ENCODE measurements around the gene PTPN2.

PTPN2 gene

DNA sequence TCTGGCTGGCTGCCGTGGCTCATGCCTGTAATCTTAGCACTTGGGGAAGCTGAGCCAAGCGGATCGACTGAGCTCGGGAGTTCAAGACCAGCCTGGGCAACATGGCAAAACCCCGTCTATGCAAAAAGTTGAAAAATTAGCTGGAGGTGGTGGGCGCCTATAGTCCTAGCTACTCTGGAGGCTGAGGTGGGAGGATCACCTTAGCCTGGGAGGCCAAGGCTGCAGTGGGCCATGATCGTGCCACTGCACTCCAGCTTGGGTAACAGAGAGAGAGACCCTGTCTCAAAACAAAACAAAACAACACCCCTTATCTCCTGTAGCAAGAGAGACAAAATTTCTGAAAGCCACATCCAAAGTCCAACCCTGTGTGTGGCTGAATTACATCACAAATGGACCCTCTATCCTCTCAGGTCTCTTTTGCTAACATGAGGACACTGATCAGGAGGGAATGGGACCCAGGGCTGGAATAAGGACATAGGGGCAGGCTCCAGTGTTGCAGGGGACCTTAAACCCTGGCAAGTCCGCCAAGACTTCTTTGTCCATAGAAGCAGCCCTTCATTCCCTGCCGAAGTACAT, 116.4 kb downstream of the PTPN2 start:
- Histone ChIP-seq H3K9me3 (ENCODE audit: control insufficient read depth, insufficient read depth, low read depth, low read length) (no peaks in the 10 kb centered on the region), H3K4me1 (ENCODE audit: control insufficient read depth, insufficient read depth, low read length) (no peaks in the 10 kb centered on the region), H3K4me3 (ENCODE audit: low read depth, low read length) (no peak overlapping the region), H3K27ac (ENCODE audit: extremely low read depth, low read depth, low read length) (no peak overlapping the region), H3K36me3 (ENCODE audit: control insufficient read depth in 2 of 2, insufficient read depth in 1 of 2, low read length in 2 of 2) (no peaks in the 10 kb centered on the region)
- TF ChIP-seq KLF1 (tag by site-specific recombination; IDR thresholded peaks at IDR 0.05) (no peak), GLI2 (tag by site-specific recombination; IDR thresholded peaks at IDR 0.05; ENCODE audit: borderline replicate concordance, low read depth) (no peak), ZNF621 (tag by site-specific recombination; IDR thresholded peaks at IDR 0.05) (no peak), ZNF175 (tag by site-specific recombination; IDR thresholded peaks at IDR 0.05) (no peak), ZNF184 (tag by site-specific recombination; IDR thresholded peaks at IDR 0.05) (no peak), WT1 (tag by site-specific recombination; IDR thresholded peaks at IDR 0.05) (no peak)
- TF ChIP-seq, protein P1, sequence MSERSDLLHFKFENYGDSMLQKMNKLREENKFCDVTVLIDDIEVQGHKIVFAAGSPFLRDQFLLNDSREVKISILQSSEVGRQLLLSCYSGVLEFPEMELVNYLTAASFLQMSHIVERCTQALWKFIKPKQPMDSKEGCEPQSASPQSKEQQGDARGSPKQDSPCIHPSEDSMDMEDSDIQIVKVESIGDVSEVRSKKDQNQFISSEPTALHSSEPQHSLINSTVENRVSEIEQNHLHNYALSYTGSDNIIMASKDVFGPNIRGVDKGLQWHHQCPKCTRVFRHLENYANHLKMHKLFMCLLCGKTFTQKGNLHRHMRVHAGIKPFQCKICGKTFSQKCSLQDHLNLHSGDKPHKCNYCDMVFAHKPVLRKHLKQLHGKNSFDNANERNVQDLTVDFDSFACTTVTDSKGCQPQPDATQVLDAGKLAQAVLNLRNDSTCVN (tag by site-specific recombination; optimal IDR thresholded peaks at IDR 0.05) = no peak
- TF ChIP-seq, protein P2, sequence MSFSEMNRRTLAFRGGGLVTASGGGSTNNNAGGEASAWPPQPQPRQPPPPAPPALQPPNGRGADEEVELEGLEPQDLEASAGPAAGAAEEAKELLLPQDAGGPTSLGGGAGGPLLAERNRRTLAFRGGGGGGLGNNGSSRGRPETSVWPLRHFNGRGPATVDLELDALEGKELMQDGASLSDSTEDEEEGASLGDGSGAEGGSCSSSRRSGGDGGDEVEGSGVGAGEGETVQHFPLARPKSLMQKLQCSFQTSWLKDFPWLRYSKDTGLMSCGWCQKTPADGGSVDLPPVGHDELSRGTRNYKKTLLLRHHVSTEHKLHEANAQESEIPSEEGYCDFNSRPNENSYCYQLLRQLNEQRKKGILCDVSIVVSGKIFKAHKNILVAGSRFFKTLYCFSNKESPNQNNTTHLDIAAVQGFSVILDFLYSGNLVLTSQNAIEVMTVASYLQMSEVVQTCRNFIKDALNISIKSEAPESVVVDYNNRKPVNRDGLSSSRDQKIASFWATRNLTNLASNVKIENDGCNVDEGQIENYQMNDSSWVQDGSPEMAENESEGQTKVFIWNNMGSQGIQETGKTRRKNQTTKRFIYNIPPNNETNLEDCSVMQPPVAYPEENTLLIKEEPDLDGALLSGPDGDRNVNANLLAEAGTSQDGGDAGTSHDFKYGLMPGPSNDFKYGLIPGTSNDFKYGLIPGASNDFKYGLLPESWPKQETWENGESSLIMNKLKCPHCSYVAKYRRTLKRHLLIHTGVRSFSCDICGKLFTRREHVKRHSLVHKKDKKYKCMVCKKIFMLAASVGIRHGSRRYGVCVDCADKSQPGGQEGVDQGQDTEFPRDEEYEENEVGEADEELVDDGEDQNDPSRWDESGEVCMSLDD (tag by site-specific recombination; IDR thresholded peaks at IDR 0.05) = no peak
- CTCF ChIA-PET = interaction anchor here (1.2 kb wide), 1 partner anchor 167 kb away, joined by 3 read pairs; no protein-coding TSS in a partner anchor
- POLR2A ChIA-PET = no interaction called here

DNA sequence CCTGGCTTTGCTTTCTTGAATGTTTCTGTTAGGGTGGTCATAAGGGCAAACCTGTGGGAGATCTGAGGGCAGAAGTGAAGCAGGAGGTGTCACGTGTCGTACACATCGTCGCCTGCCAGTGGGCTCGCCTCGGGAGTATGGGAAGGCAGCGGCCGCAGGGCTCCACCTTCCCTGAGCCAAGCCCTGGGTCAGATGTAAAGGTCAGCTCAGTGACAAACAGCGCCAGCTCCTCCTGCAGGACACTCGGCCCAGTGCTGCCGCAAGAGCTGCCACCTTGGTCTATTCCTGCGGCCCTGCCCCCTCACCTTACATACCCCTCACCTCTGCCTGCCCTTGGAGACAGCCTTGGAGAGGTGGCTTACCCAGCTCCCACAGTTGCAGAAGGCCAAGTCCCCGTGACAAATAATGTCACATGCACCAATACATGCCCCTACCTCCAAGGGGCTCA, 117.0 kb downstream of the PTPN2 start:
- H3K4me1 ChIP-seq (ENCODE audit: control insufficient read depth, insufficient read depth, low read length) = no peaks in the 10 kb centered on the region
- H3K9me3 ChIP-seq (ENCODE audit: control insufficient read depth, insufficient read depth, low read depth, low read length) = no peaks in the 10 kb centered on the region
- TF ChIP-seq, protein P3, sequence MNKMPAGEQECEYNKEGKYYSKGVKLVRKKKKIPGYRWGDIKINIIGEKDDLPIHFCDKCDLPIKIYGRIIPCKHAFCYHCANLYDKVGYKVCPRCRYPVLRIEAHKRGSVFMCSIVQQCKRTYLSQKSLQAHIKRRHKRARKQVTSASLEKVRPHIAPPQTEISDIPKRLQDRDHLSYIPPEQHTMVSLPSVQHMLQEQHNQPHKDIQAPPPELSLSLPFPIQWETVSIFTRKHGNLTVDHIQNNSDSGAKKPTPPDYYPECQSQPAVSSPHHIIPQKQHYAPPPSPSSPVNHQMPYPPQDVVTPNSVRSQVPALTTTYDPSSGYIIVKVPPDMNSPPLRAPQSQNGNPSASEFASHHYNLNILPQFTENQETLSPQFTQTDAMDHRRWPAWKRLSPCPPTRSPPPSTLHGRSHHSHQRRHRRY (tag by site-specific recombination; IDR thresholded peaks at IDR 0.05) = no peak
- TF ChIP-seq, protein P4, sequence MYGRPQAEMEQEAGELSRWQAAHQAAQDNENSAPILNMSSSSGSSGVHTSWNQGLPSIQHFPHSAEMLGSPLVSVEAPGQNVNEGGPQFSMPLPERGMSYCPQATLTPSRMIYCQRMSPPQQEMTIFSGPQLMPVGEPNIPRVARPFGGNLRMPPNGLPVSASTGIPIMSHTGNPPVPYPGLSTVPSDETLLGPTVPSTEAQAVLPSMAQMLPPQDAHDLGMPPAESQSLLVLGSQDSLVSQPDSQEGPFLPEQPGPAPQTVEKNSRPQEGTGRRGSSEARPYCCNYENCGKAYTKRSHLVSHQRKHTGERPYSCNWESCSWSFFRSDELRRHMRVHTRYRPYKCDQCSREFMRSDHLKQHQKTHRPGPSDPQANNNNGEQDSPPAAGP (tag by site-specific recombination; IDR thresholded peaks at IDR 0.05) = no peak
- TF ChIP-seq ZNF2 (tag by site-specific recombination; IDR thresholded peaks at IDR 0.05) = no peak
- TF ChIP-seq ZNF707 (tag by site-specific recombination; IDR thresholded peaks at IDR 0.05) = no peak
- TF ChIP-seq ZFHX2 (tag by site-specific recombination; conservative IDR thresholded peaks at IDR 0.05) = no peak
- no peak for TF ChIP-seq ZNF324 (tag by site-specific recombination; IDR thresholded peaks at IDR 0.05)
- no peak for TF ChIP-seq SETDB1 (IDR thresholded peaks at IDR 0.05; ENCODE audit: insufficient read length, low read length)
- TF ChIP-seq ZNF621 (tag by site-specific recombination; IDR thresholded peaks at IDR 0.05) = no peak
- no peak for TF ChIP-seq ZSCAN16 (tag by site-specific recombination; IDR thresholded peaks at IDR 0.05)
- TF ChIP-seq OSR2 (tag by site-specific recombination; IDR thresholded peaks at IDR 0.05) = no peak
- no peak for TF ChIP-seq ZNF354C (tag by site-specific recombination; IDR thresholded peaks at IDR 0.05; ENCODE audit: borderline replicate concordance, low read depth)
- no peak for TF ChIP-seq ZNF10 (tag by site-specific recombination; IDR thresholded peaks at IDR 0.05)
- no peak for TF ChIP-seq ZNF768 (tag by site-specific recombination; IDR thresholded peaks at IDR 0.05)
- ChIA-PET POLR2A (no interaction called here), CTCF (no interaction called here)
- no peak overlapping the region for H3K27ac ChIP-seq (ENCODE audit: extremely low read depth, low read depth, low read length)
- H3K36me3 ChIP-seq (ENCODE audit: control insufficient read depth in 2 of 2, insufficient read depth in 1 of 2, low read length in 2 of 2) = no peaks in the 10 kb centered on the region
- no peak overlapping the region for H3K4me3 ChIP-seq (ENCODE audit: low read depth, low read length)
